Mesenchymal stem cell (in vitro differentiated cells and primary cell): Measurements from ENCODE around the gene CNPPD1.

Experiments used
- DNase-seq: peaks from one replicate; pipeline ENCODE4 v3.0.0-alpha.2; 2013
- H2AFZ ChIP-seq: one replicate; pipeline ENCODE4 v1.6.1; 2013; ENCODE audit warnings: low read depth, mild to moderate bottlenecking, control low read depth, inconsistent platforms, low read length, moderate library complexity
- H2AK5ac ChIP-seq: 2 replicates; pipeline ENCODE4 v1.6.1; 2013; ENCODE audit warnings: low read length, moderate library complexity, mild to moderate bottlenecking, inconsistent platforms; ENCODE audit not compliant: severe bottlenecking
- H2BK120ac ChIP-seq: one replicate; pipeline ENCODE4 v1.6.1; 2013; ENCODE audit warnings: low read depth, mild to moderate bottlenecking, inconsistent platforms, low read length, moderate library complexity
- H2BK12ac ChIP-seq, 2 experiments: one replicate each; pipeline ENCODE4 v1.6.1; 2013; ENCODE audit warnings: inconsistent platforms in 2 of 2, low read length in 2 of 2, mild to moderate bottlenecking in 2 of 2, moderate library complexity in 2 of 2, control low read depth in 1 of 2
- H2BK15ac ChIP-seq: one replicate; pipeline ENCODE4 v1.6.1; 2013; ENCODE audit warnings: mild to moderate bottlenecking, low read depth, inconsistent platforms; ENCODE audit not compliant: poor library complexity, severe bottlenecking
- H2BK5ac ChIP-seq: 2 replicates; pipeline ENCODE4 v1.6.1; 2013; ENCODE audit warnings: low read depth, mild to moderate bottlenecking, low read length, control low read depth, inconsistent platforms; ENCODE audit not compliant: poor library complexity, severe bottlenecking
- H3K14ac ChIP-seq, 2 experiments: one replicate each; pipeline ENCODE4 v1.6.1; 2013; ENCODE audit warnings: inconsistent platforms in 2 of 2, low read length in 2 of 2, control low read depth in 1 of 2, mild to moderate bottlenecking in 1 of 2, moderate library complexity in 1 of 2
- H3K18ac ChIP-seq, 2 experiments: one replicate each; pipeline ENCODE4 v1.6.1; 2013; ENCODE audit warnings: inconsistent platforms in 2 of 2, low read length in 2 of 2, control low read depth in 1 of 2, low read depth in 1 of 2, mild to moderate bottlenecking in 1 of 2
- H3K23ac ChIP-seq, 2 experiments: one replicate each; pipeline ENCODE4 v1.6.1; 2013; ENCODE audit warnings: inconsistent platforms in 2 of 2, low read length in 2 of 2, mild to moderate bottlenecking in 2 of 2, moderate library complexity in 2 of 2, control low read depth in 1 of 2
- H3K27ac ChIP-seq: 2 replicates; pipeline ENCODE4 v1.5.1; 2013; ENCODE audit warnings: mild to moderate bottlenecking, moderate library complexity, low read length, control low read depth, inconsistent platforms; ENCODE audit not compliant: poor library complexity, severe bottlenecking
- H3K27me3 ChIP-seq, 2 experiments: 2 replicates each; pipeline versions ENCODE4 v1.6.1 to v1.7.0; 2013; ENCODE audit warnings: low read length in 2 of 2, mild to moderate bottlenecking in 2 of 2, moderate library complexity in 2 of 2, control low read depth in 1 of 2, inconsistent platforms in 1 of 2; ENCODE audit not compliant: control insufficient read depth in 1 of 2, insufficient read depth in 1 of 2
- H3K36me3 ChIP-seq, 2 experiments: 2 replicates each; pipeline versions ENCODE4 v1.6.1 to v1.7.0; 2013; ENCODE audit warnings: low read length in 2 of 2, control low read depth in 1 of 2, inconsistent platforms in 1 of 2, low read depth in 1 of 2, mild to moderate bottlenecking in 1 of 2; ENCODE audit not compliant: insufficient read depth in 2 of 2, control insufficient read depth in 1 of 2
- H3K4ac ChIP-seq, 2 experiments: one replicate each; pipeline ENCODE4 v1.6.1; 2013; ENCODE audit warnings: inconsistent platforms in 2 of 2, low read length in 2 of 2, mild to moderate bottlenecking in 2 of 2, moderate library complexity in 2 of 2, control low read depth in 1 of 2, low read depth in 1 of 2
- H3K4me1 ChIP-seq: 2 replicates; pipeline ENCODE4 v1.6.1; 2013; ENCODE audit warnings: low read depth, low read length, control low read depth; ENCODE audit not compliant: control insufficient read depth, insufficient read depth
- H3K4me2 ChIP-seq: 2 replicates; pipeline ENCODE4 v1.6.1; 2013; ENCODE audit warnings: low read length, mild to moderate bottlenecking, inconsistent platforms; ENCODE audit not compliant: poor library complexity, severe bottlenecking
- H3K4me3 ChIP-seq, 2 experiments: 2 replicates each; pipeline versions ENCODE4 v1.5.1 to v1.7.0; 2013; ENCODE audit warnings: low read length in 2 of 2, mild to moderate bottlenecking in 2 of 2, control low read depth in 1 of 2, low read depth in 1 of 2; ENCODE audit not compliant: insufficient read depth in 1 of 2
- H3K79me1 ChIP-seq: replicated peaks from 2 replicates; pipeline ENCODE4 v1.6.1; 2013; ENCODE audit warnings: mild to moderate bottlenecking, control low read depth, low read length, inconsistent platforms; ENCODE audit not compliant: poor library complexity, severe bottlenecking
- H3K9ac ChIP-seq: 2 replicates; pipeline ENCODE4 v1.7.0; 2013; ENCODE audit warnings: mild to moderate bottlenecking, low read length, moderate library complexity
- H3K9me3 ChIP-seq: 2 replicates; pipeline ENCODE4 v1.7.0; 2013; ENCODE audit warnings: mild to moderate bottlenecking, low read length; ENCODE audit not compliant: control insufficient read depth
- H4K8ac ChIP-seq: one replicate; pipeline ENCODE4 v1.6.1; 2013; ENCODE audit warnings: inconsistent platforms, mild to moderate bottlenecking, low read length, moderate library complexity
- H4K91ac ChIP-seq: one replicate; pipeline ENCODE4 v1.6.1; 2013; ENCODE audit warnings: mild to moderate bottlenecking, low read length, inconsistent platforms
- WGBS: methylation state at CpG from one replicate; pipeline ENCODE4 v1.1.7; 2013; ENCODE audit warnings: mixed read lengths; 5-methylcytosine and 5-hydroxymethylcytosine counted together

Gene CNPPD1

GRCh38 chr2:219220652-219221402 is 44.1 kb upstream of the CNPPD1 start:
- Histone ChIP-seq H3K4ac (no peak overlapping the region), H3K79me1 (peaks cover 38% of the 10 kb centered on the region), H3K36me3 (peaks cover 73 to 74% of the 10 kb centered on the region in 2 experiments), H3K4me1 (peaks cover 15% of the 10 kb centered on the region), H3K27me3 (no peaks in the 10 kb centered on the region), H3K14ac (no peak overlapping the region), H3K27ac (no peak overlapping the region), H3K9ac (no peak overlapping the region), H3K23ac (no peak overlapping the region), H4K8ac (no peak overlapping the region), H2BK5ac (no peak overlapping the region), H2AFZ (no peak overlapping the region), H2AK5ac (no peak overlapping the region), H2BK12ac (no peak overlapping the region), H3K9me3 (no peaks in the 10 kb centered on the region), H2BK120ac (no peak overlapping the region), H4K91ac (no peak overlapping the region), H3K18ac (no peak overlapping the region), H3K4me2 (no peak overlapping the region), H3K4me3 (no peak overlapping the region), H2BK15ac (no peak overlapping the region)
- no peak for DNase-seq
- 94% methylated on average over 14 of the region's 19 CpGs for WGBS

DNA sequence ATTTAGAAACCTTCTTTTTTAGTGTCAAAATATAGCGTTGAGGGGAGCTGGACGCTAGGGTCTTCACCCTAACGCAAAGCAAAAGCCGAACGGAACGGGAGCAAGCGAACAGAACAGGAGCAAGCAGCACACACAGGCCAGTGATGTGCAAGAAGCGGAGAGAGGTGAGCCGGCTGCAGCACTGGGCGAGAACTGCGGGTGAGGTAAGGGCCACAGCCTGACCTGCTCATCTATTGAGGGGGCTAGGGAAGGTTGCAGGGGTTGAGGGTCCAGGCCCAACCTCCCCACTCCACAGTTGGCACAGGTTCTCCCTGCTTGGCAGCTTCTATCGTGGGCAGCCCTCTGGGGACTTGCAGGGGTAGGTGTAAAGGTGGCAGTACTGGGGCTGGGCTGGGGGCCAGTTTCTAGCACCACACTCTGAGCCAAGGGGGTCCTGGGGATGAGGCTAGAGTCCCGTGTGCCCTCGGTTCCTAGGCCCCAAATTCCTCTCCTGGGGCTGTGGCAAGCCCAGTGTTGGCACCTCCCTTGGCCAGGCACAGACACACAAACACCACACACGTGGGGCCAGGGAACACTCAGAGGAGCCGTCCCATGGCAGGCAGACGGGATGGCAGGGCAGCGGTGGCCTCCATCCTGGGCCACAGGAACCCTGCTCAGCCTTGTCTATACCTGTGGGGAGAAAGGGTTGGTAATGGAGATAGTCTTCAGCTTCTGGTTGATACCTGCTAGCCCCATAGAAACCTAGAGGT is 43.2 kb upstream of the CNPPD1 start:
- no peak overlapping the region for H2AK5ac ChIP-seq
- H2BK12ac ChIP-seq = no peak overlapping the region
- no peaks in the 10 kb centered on the region for H3K9me3 ChIP-seq
- H3K18ac ChIP-seq = no peak overlapping the region
- WGBS = 97% methylated on average over 17 of the region's 18 CpGs
- H3K27ac ChIP-seq = no peak overlapping the region
- H3K4me3 ChIP-seq = no peak overlapping the region
- no peak overlapping the region for H2AFZ ChIP-seq
- H3K4ac ChIP-seq = no peak overlapping the region
- peak overlapping the region; percentile 93 for H3K9ac ChIP-seq
- peaks cover 15% of the 10 kb centered on the region for H3K4me1 ChIP-seq
- H3K4me2 ChIP-seq = no peak overlapping the region
- H2BK5ac ChIP-seq = no peak overlapping the region
- H3K79me1 ChIP-seq = peaks cover 29% of the 10 kb centered on the region
- no peak overlapping the region for H3K14ac ChIP-seq
- H2BK120ac ChIP-seq = no peak overlapping the region
- no peak for DNase-seq
- H4K8ac ChIP-seq = no peak overlapping the region
- H3K27me3 ChIP-seq = no peaks in the 10 kb centered on the region
- no peak overlapping the region for H2BK15ac ChIP-seq
- no peak overlapping the region for H4K91ac ChIP-seq
- H3K23ac ChIP-seq = no peak overlapping the region
- peaks cover 66 to 74% of the 10 kb centered on the region in 2 experiments for H3K36me3 ChIP-seq

- peak within 1 kb of the TSS; percentile 21 for H2BK5ac ChIP-seq
- WGBS = 25% methylated on average over 47 of the region's 71 CpGs
- peak within 1 kb of the TSS; percentile 74 for H2BK120ac ChIP-seq
Observed at GRCh38 chr2:219218732-219219701, 42.3 kb upstream of the CNPPD1 start, which contains the start of gene ABCB6. Gene ABCB6, minus strand, starts transcription at chr2:219218958. Its CDS starts 285 bp downstream, at chr2:219218673.

More at GRCh38 chr2:219218732-219219701, 42.3 kb upstream of the CNPPD1 start, which contains the start of gene ABCB6:
- Histone ChIP-seq H4K91ac (peak within 1 kb of the TSS; percentile 88), H4K8ac (peak within 1 kb of the TSS; percentile 88), H3K4me3 (peak within 1 kb of the TSS; percentile 59 to 72), H3K4me2 (peak within 1 kb of the TSS; percentile 92), H2AFZ (peak within 1 kb of the TSS; percentile 75), H2AK5ac (no peak within 1 kb of the TSS), H2BK12ac (peak within 1 kb of the TSS; percentile 11 to 64), H3K4me1 (peaks cover 15% of the 10 kb centered on the region), H3K14ac (peak within 1 kb of the TSS in 1 of 2 experiments; percentile 88), H3K27me3 (no peaks in the 10 kb centered on the region), H2BK15ac (peak within 1 kb of the TSS; percentile 95), H3K18ac (peak within 1 kb of the TSS; percentile 79 to 95), H3K23ac (peak within 1 kb of the TSS; percentile 31 to 94), H3K9me3 (no peaks in the 10 kb centered on the region), H3K36me3 (peaks cover 66 to 74% of the 10 kb centered on the region in 2 experiments), H3K27ac (peak within 1 kb of the TSS; percentile 86), H3K79me1 (peaks cover 27% of the 10 kb centered on the region), H3K9ac (peak within 1 kb of the TSS; percentile 93), H3K4ac (peak within 1 kb of the TSS; percentile 83 to 89)
- peak; percentile 94 for DNase-seq
